Measurements from ENCODE around the gene LMO4.
A peak's percentile ranks its signal among the peaks of the same experiment; 100 is the strongest.

LMO4 gene

DNA sequence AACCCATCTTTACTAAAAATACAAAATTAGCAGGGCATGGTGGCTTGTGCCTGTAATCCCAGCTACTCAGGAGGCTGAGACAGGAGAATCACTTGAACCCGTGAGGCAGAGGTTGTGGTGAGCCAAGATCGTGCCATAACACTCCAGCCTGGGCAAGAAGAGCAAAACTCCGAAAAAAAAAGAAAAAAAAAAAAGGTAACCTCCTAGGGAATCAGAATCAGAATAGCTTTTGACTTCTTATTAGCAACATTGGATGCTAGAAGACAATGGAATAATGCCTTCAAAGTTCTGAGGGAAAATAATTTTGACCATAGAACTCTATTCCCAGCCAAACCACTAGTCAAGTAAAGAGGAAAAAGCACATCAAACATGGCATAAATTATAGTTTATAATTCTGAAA is 60.9 kb downstream of the LMO4 start:
- H3K4me3 ChIP-seq (ENCODE audit: low read length), result no peak overlapping the region
- TF ChIP-seq, protein P1, sequence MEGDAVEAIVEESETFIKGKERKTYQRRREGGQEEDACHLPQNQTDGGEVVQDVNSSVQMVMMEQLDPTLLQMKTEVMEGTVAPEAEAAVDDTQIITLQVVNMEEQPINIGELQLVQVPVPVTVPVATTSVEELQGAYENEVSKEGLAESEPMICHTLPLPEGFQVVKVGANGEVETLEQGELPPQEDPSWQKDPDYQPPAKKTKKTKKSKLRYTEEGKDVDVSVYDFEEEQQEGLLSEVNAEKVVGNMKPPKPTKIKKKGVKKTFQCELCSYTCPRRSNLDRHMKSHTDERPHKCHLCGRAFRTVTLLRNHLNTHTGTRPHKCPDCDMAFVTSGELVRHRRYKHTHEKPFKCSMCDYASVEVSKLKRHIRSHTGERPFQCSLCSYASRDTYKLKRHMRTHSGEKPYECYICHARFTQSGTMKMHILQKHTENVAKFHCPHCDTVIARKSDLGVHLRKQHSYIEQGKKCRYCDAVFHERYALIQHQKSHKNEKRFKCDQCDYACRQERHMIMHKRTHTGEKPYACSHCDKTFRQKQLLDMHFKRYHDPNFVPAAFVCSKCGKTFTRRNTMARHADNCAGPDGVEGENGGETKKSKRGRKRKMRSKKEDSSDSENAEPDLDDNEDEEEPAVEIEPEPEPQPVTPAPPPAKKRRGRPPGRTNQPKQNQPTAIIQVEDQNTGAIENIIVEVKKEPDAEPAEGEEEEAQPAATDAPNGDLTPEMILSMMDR (IDR thresholded peaks at IDR 0.05; ENCODE audit: insufficient read depth, low read depth, low read length, missing control alignments), result no peak
- no peak for DNase-seq (ENCODE audit: low read depth)

DNA sequence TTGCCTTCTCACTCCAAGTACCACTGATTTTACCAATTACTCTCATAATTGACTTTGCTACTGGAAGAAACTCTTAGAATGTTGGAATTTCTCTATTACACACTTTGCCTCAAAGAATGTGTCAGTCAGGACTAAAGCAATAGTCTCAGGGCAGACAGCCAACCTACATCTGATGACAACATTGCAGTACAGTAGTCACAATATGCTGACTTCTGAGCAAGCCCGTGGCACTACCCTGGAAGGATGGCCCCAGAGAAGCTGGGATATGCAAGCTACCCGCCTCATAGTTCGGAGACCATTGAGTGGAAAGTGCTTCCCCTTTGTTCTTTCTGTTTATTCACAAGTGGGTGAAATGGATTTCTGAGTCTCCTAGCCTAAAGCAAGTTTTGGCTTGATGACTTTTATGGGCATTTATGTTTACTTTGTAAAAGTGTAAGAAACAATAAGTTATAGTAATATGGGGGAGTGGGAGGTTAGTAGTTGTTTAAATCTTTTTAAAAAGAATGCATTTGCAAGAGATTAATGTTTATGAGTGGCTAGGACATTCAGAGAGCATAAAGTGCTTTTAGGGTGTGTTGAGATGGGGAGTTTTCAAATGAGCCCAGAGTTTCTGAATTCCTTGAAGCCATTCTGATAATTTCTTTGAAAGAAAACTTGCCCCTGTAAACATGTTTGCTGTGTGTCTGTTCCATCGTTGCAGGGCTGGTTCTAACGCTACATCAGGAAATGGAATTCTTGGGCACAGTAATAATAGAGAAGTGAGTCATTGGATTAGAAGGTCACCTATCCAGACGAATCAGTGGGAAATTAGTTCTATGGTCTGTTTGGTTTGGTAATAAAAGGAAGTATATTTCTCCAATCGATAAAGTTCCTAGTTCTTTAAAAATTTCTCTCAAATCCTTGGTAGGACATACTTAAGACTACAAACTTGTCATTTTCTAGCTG is 63.8 kb downstream of the LMO4 start:
- TF ChIP-seq, protein P1 (IDR thresholded peaks at IDR 0.05; ENCODE audit: insufficient read depth, low read depth, low read length, missing control alignments), result no peak
- no peak overlapping the region for H3K4me3 ChIP-seq (ENCODE audit: low read length)
- peak; percentile 80 for DNase-seq (ENCODE audit: low read depth)

DNA sequence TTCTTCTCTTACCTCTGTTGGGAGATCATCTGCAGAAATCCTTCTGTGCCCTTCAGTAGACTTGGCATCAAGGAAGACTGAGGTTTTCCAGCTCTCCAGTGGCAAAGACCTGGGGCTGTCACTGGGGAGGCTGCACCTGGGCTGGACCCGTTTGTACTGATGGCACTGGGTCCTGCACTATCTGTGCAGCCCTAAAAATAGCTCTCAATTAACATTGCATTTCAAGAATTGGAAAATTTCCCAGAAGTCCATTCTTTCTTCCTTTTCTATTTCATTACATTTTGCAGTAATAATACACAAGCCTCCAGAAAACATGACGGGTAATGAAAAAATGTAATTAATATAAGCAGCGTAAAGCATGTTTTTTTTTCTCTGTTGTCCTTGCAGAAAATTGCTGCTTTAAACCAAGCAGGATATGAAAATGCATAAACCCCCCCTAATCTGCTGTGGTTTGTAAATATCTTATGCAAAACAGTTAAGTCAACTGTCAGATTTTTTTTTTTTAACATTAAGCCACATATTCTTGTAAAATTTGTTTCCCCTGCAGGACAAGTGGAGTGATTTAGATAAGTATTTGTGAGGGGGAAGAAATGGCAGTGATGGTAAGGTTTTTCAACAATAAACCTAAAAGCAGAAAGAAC is 64.9 kb downstream of the LMO4 start:
- no peak for DNase-seq (ENCODE audit: low read depth)
- TF ChIP-seq, protein P1 (IDR thresholded peaks at IDR 0.05; ENCODE audit: insufficient read depth, low read depth, low read length, missing control alignments), result no peak
- no peak overlapping the region for H3K4me3 ChIP-seq (ENCODE audit: low read length)

DNA sequence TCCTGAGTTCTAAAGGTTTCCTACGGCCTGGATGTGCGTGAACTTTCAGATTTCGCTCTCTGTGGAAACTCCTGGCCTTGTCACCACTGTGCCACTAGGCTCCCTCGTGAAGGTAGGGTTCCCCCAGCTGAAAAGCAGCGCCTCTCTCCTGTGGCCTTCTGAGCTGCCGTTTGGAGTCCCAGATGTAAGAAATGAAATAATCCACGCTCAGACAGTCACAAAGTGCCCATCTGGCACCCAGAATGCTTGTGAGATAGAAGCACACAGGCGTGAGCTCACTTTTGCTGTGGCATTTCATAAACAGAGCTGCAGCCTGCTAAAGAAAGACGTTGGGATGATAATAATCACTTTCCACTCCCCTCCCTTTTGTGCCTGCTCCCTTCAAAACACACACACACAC is 65.8 kb downstream of the LMO4 start:
- H3K4me3 ChIP-seq (ENCODE audit: low read length), result no peak overlapping the region
- TF ChIP-seq, protein P1 (IDR thresholded peaks at IDR 0.05; ENCODE audit: insufficient read depth, low read depth, low read length, missing control alignments), result no peak
- DNase-seq (ENCODE audit: low read depth), result no peak

DNA sequence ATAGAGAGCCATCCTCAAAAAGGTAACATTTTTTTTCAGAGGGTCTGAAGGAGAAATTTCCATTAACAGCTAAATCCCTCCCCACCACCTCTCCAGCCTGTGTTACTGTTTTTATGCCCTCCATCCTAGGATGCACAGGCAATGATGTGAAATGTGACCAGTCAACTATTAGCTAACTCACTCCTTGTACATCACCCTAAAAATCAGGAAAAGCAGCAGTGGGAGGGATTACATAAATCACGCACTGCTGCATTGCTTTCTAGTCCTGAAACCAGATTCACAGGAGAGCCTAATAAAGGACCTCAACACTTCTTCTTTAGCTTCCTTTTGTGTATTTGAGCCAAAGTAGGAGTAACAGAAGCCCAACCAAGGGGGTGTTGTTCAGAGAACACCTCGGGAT is 66.3 kb downstream of the LMO4 start:
- H3K4me3 ChIP-seq (ENCODE audit: low read length), result no peak overlapping the region
- TF ChIP-seq, protein P1 (IDR thresholded peaks at IDR 0.05; ENCODE audit: insufficient read depth, low read depth, low read length, missing control alignments), result no peak
- no peak for DNase-seq (ENCODE audit: low read depth)
